ENCODE data around the gene TAOK1.

The TAOK1 gene

GRCh38 chr17:29379084-29379991 lies 10.8 kb upstream of the TAOK1 start:
- no peak for DNase-seq

DNA sequence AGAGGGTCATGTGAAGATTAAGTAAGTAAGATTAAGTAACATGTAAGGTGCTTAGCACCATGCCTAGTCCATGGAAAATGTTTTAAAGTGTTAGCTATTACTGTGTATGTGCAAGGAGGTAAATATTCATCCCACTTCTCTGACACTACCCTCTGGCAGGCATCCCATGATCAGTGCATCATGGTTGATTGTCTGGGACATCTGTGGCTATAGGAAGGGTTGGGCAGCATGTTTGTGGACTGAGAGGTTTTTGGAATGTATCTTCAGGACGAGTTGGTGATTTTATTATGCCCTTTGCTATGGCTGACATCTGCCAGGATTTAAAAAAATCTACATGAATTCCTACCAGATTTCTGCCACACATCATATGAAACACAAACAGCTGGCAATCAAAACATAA lies 6.5 kb upstream of the TAOK1 start:
- DNase-seq, result no peak

DNA sequence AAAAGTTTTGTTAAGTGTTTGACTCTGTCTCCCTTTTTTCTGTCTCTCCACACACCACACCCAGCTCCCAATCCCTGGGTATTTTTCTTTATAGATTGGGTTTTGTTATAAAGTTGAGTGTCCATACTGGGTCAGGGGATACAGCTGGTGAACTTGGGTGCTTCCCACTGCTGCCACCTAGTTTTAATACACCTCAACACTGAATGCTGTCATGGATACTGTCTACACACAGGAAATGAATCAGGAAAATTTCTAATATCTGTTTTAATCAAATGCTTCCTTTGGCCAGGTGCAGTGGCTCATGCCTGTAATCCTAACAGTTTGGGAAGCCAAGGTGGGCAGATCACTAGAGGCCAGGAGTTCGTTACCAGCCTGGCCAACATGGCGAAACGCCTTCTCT lies 5.3 kb upstream of the TAOK1 start:
- no peak for DNase-seq

GRCh38 chr17:29386760-29387159 lies 3.4 kb upstream of the TAOK1 start:
- no peak for DNase-seq

DNA sequence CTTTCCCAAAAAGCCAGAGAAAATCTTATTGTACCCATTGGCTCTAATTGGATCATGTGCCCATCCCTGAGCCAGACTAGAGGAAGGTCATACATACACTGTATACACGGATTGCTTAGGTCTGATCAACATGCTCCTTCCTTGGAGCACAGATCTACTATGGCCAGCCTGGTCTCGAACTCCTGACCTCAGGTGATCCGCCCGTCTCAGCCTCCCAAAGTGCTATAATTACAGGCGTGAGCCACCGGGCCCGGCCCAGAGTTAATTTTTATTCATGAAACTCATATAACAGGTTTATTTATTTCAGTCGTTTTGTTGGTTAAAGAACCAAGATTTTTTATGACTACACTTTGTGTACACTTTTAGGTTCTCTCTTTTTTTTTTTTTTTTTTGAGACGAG lies 1.2 kb upstream of the TAOK1 start:
- DNase-seq, result no peak

- DNase-seq, result no peak
Measured at GRCh38 chr17:29390851-29391631, 878 bp downstream of the TAOK1 start.

DNA sequence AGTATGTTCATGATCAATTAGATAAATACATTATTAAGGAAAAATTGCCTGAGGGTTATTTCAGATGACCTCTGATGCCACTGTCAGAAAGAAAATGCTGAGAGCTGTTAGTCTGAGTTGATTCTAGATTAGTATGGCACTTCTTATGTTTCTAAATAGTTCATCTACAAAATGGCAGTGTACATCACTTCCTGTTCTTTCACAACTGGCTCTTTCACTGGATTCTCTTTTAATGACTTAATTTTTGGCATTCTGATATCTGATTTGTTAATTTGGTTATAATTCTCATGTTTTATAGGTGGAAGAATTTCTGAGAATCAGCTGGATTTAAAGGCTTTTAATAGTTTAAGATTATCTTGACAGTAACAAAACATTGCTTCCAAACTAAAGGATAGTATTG lies 3.3 kb downstream of the TAOK1 start:
- DNase-seq, result no peak

GRCh38 chr17:29394761-29395160 lies 4.6 kb downstream of the TAOK1 start:
- DNase-seq, result no peak

DNA sequence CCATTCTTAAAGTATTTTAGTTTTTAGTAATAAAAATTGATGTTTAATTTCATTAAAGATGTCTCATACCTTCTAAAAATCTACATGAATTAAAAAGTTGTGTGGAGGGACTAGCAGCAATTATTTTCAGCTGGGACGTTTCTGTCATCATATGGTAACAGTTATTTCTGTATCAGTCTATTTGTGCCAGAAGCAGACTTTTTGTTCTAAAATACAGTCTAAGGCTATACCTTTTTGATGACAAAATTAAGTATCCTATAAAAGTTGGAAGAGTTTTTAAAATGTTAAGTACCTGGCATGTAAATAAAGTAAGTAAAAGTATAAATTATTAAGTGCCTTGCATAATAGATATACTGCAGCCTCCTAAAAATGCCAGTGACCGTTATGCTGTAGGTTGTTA lies 5.9 kb downstream of the TAOK1 start:
- no peak for DNase-seq

GRCh38 chr17:29399634-29400033 lies 9.5 kb downstream of the TAOK1 start:
- no peak for DNase-seq

- no peak for DNase-seq
Measured at GRCh38 chr17:29400818-29401217, 10.7 kb downstream of the TAOK1 start.

DNA sequence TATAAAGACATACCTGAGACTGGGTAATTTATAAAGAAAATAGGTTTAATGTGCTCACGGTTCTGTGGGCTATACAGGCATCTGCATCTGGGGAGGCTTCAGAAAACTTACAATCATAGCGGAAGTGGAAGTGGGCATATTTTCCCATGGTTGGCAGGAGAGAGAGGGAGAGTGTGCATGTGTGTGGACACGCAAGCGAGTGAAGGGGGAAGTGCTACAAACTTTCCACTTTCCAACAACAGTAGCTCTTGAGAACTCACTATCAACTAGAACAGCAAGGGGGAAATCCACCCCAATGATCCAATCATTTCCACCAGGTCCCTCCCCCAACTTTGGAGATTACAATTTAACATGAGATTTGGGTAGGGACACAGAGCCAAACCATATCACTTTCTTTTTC lies 11.1 kb downstream of the TAOK1 start:
- no peak for DNase-seq

- no peak for DNase-seq
Measured at GRCh38 chr17:29407856-29408255, 17.7 kb downstream of the TAOK1 start.

DNA sequence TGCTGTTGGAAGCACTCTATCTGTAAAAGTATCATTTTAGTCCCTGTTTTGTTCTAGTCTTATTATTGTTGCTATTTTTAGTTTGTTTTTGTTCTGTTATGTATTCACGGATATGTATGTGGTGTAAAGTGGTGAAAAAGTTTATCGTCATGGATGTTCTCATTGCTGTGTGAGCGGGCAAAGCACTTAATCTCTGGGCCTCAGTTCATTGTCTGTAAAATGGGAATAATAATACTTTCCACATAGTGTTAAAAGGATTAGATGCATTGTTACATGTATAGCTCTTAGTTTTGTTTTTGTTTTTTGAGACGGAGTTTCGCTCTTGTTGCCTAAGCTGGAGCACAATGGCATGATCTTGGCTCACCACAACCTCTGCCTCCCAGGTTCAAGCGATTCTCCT lies 19.8 kb downstream of the TAOK1 start:
- no peak for DNase-seq

- DNase-seq, result no peak
Measured at GRCh38 chr17:29412780-29413565, 22.8 kb downstream of the TAOK1 start.

DNA sequence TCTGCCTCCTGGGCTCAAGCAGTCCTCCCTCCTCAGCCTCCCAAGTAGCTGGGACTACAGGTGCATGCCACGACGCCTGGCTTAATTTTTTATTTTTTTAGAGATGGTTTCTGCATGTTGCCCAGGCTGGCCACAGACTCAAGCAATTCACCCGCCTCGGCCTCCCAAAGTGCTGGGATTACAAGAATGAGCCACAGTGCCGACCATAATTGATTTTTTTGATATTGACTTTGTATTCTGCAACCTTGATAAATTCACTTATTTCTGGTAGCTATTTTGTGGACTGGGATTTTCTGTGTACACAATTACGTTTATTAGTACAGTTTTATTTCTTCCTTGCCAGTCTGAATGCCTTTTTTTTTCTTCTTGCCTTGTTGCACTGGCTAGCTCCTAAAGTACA lies 30.0 kb downstream of the TAOK1 start:
- DNase-seq, result no peak

GRCh38 chr17:29430275-29430674 lies 40.1 kb downstream of the TAOK1 start:
- DNase-seq, result no peak

GRCh38 chr17:29433541-29433940 lies 43.4 kb downstream of the TAOK1 start:
- no peak for DNase-seq

DNA sequence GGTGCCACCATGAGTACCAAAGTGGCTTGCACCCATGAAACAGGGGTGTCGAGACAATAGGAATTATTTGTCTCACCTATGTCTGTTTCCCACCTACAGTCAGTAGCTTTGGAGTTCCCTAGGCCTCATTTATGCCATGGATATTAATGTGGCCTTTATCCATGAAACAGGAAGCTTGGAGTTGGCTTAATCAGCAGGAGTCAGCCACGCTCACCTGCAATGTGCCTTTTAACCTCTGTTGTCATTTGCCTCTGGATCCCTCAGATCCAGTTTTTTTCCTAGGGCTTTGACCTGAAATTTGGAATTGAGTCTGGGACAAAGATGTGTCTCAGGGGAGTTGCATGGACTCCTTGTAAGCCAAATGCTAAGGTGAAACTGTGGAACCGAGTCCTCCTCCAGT lies 44.4 kb downstream of the TAOK1 start:
- no peak for DNase-seq

- no peak for DNase-seq
Measured at GRCh38 chr17:29442451-29442850, 52.3 kb downstream of the TAOK1 start.

GRCh38 chr17:29443041-29443739 lies 53.0 kb downstream of the TAOK1 start:
- DNase-seq, result no peak

GRCh38 chr17:29444589-29444988 lies 54.4 kb downstream of the TAOK1 start:
- DNase-seq, result no peak

GRCh38 chr17:29445844-29446243 lies 55.7 kb downstream of the TAOK1 start:
- DNase-seq, result no peak

All from SHP77 treated with DMSO at 0.1 percent for 48 hours (cell line).